Transverse colon (tissue), 3 donors: Measurements from ENCODE around the gene DLL4.

ENCODE experiments used
- CTCF ChIP-seq, 5 experiments: fragments of 200-600 bp in 3 of 5; fragments of 450-650 bp in 2 of 5; sonication (generic) in 3 of 5; IDR thresholded peaks; 1 replicate in 2 of 5; 2 replicates in 3 of 5; pipeline ENCODE4 v1.5.1; 2016 to 2017; ENCODE audit warnings: antibody characterized with exemption in 5 of 5, inconsistent platforms in 3 of 5, mild to moderate bottlenecking in 2 of 5, moderate library complexity in 1 of 5
- EP300 ChIP-seq: sonication (generic); formaldehyde crosslinking; IDR thresholded peaks from one replicate; pipeline ENCODE4 v1.6.1; 2017; ENCODE audit warnings: antibody characterized with exemption, low read depth

DNA sequence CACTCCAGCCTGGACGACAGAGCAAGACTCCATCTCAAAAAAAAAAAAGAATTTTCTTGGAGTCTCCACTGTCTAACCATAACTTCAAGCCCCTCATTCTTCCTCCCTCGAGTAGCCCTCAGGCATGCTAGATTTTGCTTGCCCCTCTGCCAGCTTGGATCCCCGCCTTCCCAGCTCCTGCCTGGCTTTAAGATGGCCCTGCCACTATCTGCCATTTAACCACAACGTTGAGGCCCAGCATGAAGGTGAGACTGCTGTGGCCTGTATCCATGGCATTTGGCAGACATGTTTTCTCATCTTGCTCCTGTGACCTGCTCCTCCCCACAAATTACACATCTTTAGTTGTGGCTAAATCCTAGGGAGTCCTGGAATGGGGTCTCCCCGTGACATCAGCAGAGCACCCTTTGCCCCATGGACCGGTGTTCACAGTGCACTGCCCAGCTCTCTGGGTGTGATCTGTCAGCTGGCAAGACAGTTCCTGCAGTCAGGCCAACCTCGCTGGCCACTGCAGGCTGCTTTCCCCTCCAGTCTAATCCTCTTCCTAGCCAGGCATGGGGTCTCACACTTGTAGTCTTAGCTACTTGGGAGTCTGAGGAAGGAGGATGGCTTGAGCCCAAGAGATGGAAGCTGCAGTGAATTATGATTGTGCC lies 24.5 kb upstream of the DLL4 start:
- TF ChIP-seq CTCF (IDR thresholded peaks at IDR 0.05) (no peak), EP300 (no peak)
